ENCODE data around the gene RASA3.

- TF ChIP-seq EZH2phosphoT487 (IDR thresholded peaks at IDR 0.05; ENCODE audit: low read depth) (no peak), CTCF (IDR thresholded peaks at IDR 0.05; ENCODE audit: low read depth, low read length) (no peak)
These were observed 110.7 kb downstream of the RASA3 start for GRCh38 chr13:114021464-114022308.

All from OCI-LY3 (cell line).